H1 (cell line): Measurements from ENCODE around the gene TMEM260. TPM values are rescaled to one million over a fixed set of nuclear protein-coding genes. Genes with fewer than 3 reads are reported as not detected.

Source experiments
- ATF2 ChIP-seq: IDR thresholded peaks from 2 replicates; pipeline ENCODE4 v1.6.1; 2012; ENCODE audit warnings: low read length, inconsistent platforms
- CTCF ChIP-seq, 3 experiments: IDR thresholded peaks; 1 replicate in 2 of 3; 2 replicates in 1 of 3; pipeline versions ENCODE4 v1.5.1 to v1.6.1; 2011; ENCODE audit warnings: low read length in 3 of 3, mild to moderate bottlenecking in 3 of 3, inconsistent platforms in 2 of 3, low read depth in 1 of 3, moderate library complexity in 1 of 3; ENCODE audit not compliant: insufficient read depth in 1 of 3; ENCODE audit errors: control extremely low read depth in 1 of 3
- E2F6 ChIP-seq: IDR thresholded peaks from 2 replicates; pipeline ENCODE4 v1.6.1; 2012; ENCODE audit warnings: inconsistent platforms
- EP300 ChIP-seq, 2 experiments: IDR thresholded peaks; 1 replicate in 1 of 2; 2 replicates in 1 of 2; pipeline ENCODE4 v1.6.1; 2011 to 2012; ENCODE audit warnings: low read depth in 2 of 2, low read length in 2 of 2, mild to moderate bottlenecking in 2 of 2, borderline replicate concordance in 1 of 2, inconsistent platforms in 1 of 2, moderate library complexity in 1 of 2
- GABPA ChIP-seq: IDR thresholded peaks from 2 replicates; pipeline ENCODE4 v1.6.1; 2011; ENCODE audit warnings: mild to moderate bottlenecking, low read length, moderate library complexity, borderline replicate concordance; ENCODE audit not compliant: insufficient read depth
- RBBP5 ChIP-seq: IDR thresholded peaks from 2 replicates; pipeline ENCODE4 v1.7.1; 2012; ENCODE audit warnings: low read depth, mild to moderate bottlenecking, inconsistent platforms, low read length, moderate library complexity, borderline replicate concordance
- SP2 ChIP-seq: IDR thresholded peaks from 2 replicates; pipeline ENCODE4 v1.6.1; 2012; ENCODE audit warnings: mild to moderate bottlenecking, low read length, inconsistent platforms
- polyA plus RNA-seq, 7 experiments: library from polyadenylated mRNA; depleted of rRNA in 3 of 7; stranded (reverse) in 5 of 7; unstranded in 2 of 7; fragments of >200 nt in 5 of 7; fragments of 200-250 nt in 2 of 7; gene quantifications; 1 replicate in 5 of 7; 2 replicates in 1 of 7; 4 replicates in 1 of 7; pipeline versions ENCODE4 v1.2.1 to v1.2.3, GENCODE V29; 2011 to 2013; ENCODE audit warnings: missing spikeins in 2 of 7, mixed read lengths in 2 of 7
- total RNA-seq: library from RNA; stranded (reverse); fragmentation: NEBNext Ultra II Directional; extraction: Animal tissue kit (Norgen Biotek cat#: 25700); gene quantifications from 2 replicates; pipeline ENCODE4 v1.2.1, GENCODE V29; 2021

Gene TMEM260
- total and polyA plus RNA-seq, 2 of the 8 experiments (the other 6 are each of a cell fraction or from before 2014, with no cell fraction given), result 14.4 to 15.2 TPM

- TF ChIP-seq CTCF (IDR thresholded peaks at IDR 0.05; ENCODE audit: control extremely low read depth in 1 of 3, insufficient read depth in 1 of 3, low read depth in 1 of 3, low read length in 3 of 3) (no peak), SP2 (no peak), ATF2 (no peak), EP300 (IDR thresholded peaks at IDR 0.05; ENCODE audit: borderline replicate concordance in 1 of 2, low read depth in 2 of 2, low read length in 2 of 2) (no peak), RBBP5 (no peak), E2F6 (no peak), GABPA (no peak)
Measured at GRCh38 chr14:56532546-56532945, 47.1 kb upstream of the TMEM260 start (continued).
